K562 (cell line): ENCODE results near the gene CD46. TPM values are rescaled to one million over a fixed set of nuclear protein-coding genes. Genes with fewer than 3 reads are reported as not detected.

Experiments used
- GTF2A2 ChIP-seq: IDR thresholded peaks from 2 replicates; pipeline ENCODE4 v1.6.1; 2016; ENCODE audit warnings: mild to moderate bottlenecking, missing genetic modification characterization, missing compliant biosample characterization
- HOXB6 ChIP-seq: fragments of 250-450 bp; sonication (Bioruptor Pico); IDR thresholded peaks from 2 replicates; pipeline ENCODE4 v1.5.1; 2022; ENCODE audit warnings: mild to moderate bottlenecking, borderline replicate concordance
- MTF1 ChIP-seq: fragments of 250-450 bp; sonication (Bioruptor Pico); IDR thresholded peaks from 2 replicates; pipeline ENCODE4 v1.9.0; 2021; ENCODE audit warnings: moderate library complexity, mild to moderate bottlenecking, inconsistent platforms, borderline replicate concordance
- NFATC3 ChIP-seq: fragments of 450-650 bp; IDR thresholded peaks from 2 replicates; pipeline ENCODE4 v1.6.1; 2017; ENCODE audit warnings: mild to moderate bottlenecking
- SAP30 ChIP-seq: fragments of 200-600 bp; sonication (generic); IDR thresholded peaks from 2 replicates; pipeline ENCODE4 v1.6.1; 2012; ENCODE audit warnings: borderline replicate concordance, low read depth, mild to moderate bottlenecking, moderate library complexity, low read length, control low read depth, inconsistent platforms; ENCODE audit not compliant: insufficient read depth, poor library complexity, severe bottlenecking
- SMARCA4 ChIP-seq: fragments of 450-650 bp; IDR thresholded peaks from 2 replicates; pipeline ENCODE4 v1.6.1; 2016
- THRA ChIP-seq: fragments of 450-650 bp; IDR thresholded peaks from 2 replicates; pipeline ENCODE4 v1.6.1; 2017; ENCODE audit warnings: mild to moderate bottlenecking, moderate library complexity
- ZNF23 ChIP-seq: fragments of 250-450 bp; sonication (Bioruptor Pico); IDR thresholded peaks from 2 replicates; pipeline ENCODE4 v1.4.0; 2020; ENCODE audit warnings: mild to moderate bottlenecking
- ZNF639 ChIP-seq, 2 experiments: fragments of 200-800 bp in 1 of 2; sonication (Bioruptor generic) in 1 of 2; sonication (generic) in 1 of 2; formaldehyde crosslinking in 1 of 2; IDR thresholded peaks in 1 of 2; conservative IDR thresholded peaks in 1 of 2; 2 replicates each; pipeline versions ENCODE4 v1.5.0 to v1.6.1; 2016 to 2020; ENCODE audit warnings: missing compliant biosample characterization in 1 of 2, missing genetic modification characterization in 1 of 2, missing genetic modification reagents in 1 of 2
- ZNF696 ChIP-seq: fragments of 250-450 bp; sonication (Bioruptor Pico); conservative IDR thresholded peaks from 2 replicates; pipeline ENCODE4 v1.4.0; 2020; ENCODE audit warnings: mild to moderate bottlenecking, moderate library complexity
- polyA plus RNA-seq, 8 experiments: library from polyadenylated mRNA; depleted of rRNA in 4 of 8; stranded (reverse) in 5 of 8; unstranded in 3 of 8; fragments of >200 nt; fragmentation: Nextera tagmentation in 2 of 8; fragmentation: Illumina TruSeq in 1 of 8; extraction: Ambion mirVana in 2 of 8; extraction: Trizol in 1 of 8; gene quantifications; 2 replicates each; pipeline versions ENCODE4 v1.2.1 to v1.2.3, GENCODE V29; 2011 to 2014; ENCODE audit warnings: inconsistent platforms in 1 of 8, missing spikeins in 1 of 8
- total RNA-seq, 7 experiments: library from RNA; depleted of rRNA in 6 of 7; stranded (reverse); fragments of >200 nt in 6 of 7; fragmentation: Illumina TruSeq in 2 of 7; extraction: Trizol in 2 of 7; gene quantifications; 2 replicates each; pipeline versions ENCODE4 v1.2.1 to v1.2.3, GENCODE V29; 2011 to 2021; ENCODE audit warnings: low replicate concordance in 1 of 7
- TF ChIP-seq, protein P1 (sequence below): sonication (generic); formaldehyde crosslinking; IDR thresholded peaks from 2 replicates; pipeline ENCODE4 v1.8.0; 2023; ENCODE audit warnings: mild to moderate bottlenecking, missing genetic modification reagents
- TF ChIP-seq, protein P2 (sequence below), 2 experiments: fragments of 450-650 bp; formaldehyde crosslinking in 1 of 2; IDR thresholded peaks; 2 replicates each; pipeline versions ENCODE4 v1.4.0 to v1.6.1; 2014 to 2020; ENCODE audit warnings: mild to moderate bottlenecking in 2 of 2, borderline replicate concordance in 1 of 2, low read depth in 1 of 2

The CD46 gene
- total and polyA plus RNA-seq, 9 of the 15 experiments (the other 6 are each of a cell fraction or from before 2014, with no cell fraction given): 87.9 to 374 (median 156) TPM

DNA sequence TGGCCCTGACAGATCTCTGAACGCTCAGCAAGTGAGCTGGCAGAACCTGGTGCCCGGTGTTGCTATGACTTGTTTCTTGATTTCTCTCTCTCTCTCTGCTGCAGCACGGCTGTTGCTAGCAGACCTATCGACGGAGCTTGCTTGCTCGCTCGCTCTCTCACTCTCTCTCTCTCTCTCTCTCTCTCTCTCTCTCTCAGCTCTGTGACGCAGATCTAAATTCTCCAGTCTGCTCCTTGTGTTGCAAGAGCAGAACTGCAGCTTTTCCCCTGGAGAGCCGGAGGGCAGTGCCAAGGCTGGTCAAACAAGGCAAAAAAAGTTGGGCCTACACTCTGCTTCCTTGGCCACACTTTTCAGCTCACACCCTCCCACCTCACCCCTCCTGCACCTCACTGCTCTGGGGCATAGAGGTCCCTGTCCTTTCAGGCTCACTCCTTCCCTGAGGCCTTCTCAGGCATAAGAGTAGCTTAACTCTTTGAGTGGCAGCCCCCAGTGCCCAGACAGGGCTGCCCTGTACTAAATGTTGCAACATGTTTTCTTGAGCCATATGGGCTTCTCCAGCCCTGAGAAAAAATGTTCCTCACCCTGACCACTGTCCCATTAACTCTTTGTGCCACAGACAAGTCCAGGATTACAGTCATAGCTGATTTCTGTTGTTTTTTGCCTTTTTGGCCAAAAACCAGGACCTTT lies 72.2 kb downstream of the CD46 start (continued):
- TF ChIP-seq SAP30 (no peak), MTF1 (CRISPR knock-in tag) (no peak), NFATC3 (no peak), GTF2A2 (no peak), HOXB6 (CRISPR knock-in tag) (no peak), ZNF23 (CRISPR knock-in tag) (no peak), SMARCA4 (no peak), ZNF696 (CRISPR knock-in tag) (no peak), ZNF639 (CRISPR knock-in tag; conservative IDR thresholded peaks at IDR 0.05 in 1 of 2, IDR thresholded peaks at IDR 0.05 in 1 of 2) (0 out of 4 replicates have a peak, but pooled peaks of 1 of the 2 experiments have one; percentile 62), THRA (no peak)
- TF ChIP-seq, protein P1, sequence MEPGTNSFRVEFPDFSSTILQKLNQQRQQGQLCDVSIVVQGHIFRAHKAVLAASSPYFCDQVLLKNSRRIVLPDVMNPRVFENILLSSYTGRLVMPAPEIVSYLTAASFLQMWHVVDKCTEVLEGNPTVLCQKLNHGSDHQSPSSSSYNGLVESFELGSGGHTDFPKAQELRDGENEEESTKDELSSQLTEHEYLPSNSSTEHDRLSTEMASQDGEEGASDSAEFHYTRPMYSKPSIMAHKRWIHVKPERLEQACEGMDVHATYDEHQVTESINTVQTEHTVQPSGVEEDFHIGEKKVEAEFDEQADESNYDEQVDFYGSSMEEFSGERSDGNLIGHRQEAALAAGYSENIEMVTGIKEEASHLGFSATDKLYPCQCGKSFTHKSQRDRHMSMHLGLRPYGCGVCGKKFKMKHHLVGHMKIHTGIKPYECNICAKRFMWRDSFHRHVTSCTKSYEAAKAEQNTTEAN (CRISPR knock-in tag): no peak
- TF ChIP-seq, protein P2, sequence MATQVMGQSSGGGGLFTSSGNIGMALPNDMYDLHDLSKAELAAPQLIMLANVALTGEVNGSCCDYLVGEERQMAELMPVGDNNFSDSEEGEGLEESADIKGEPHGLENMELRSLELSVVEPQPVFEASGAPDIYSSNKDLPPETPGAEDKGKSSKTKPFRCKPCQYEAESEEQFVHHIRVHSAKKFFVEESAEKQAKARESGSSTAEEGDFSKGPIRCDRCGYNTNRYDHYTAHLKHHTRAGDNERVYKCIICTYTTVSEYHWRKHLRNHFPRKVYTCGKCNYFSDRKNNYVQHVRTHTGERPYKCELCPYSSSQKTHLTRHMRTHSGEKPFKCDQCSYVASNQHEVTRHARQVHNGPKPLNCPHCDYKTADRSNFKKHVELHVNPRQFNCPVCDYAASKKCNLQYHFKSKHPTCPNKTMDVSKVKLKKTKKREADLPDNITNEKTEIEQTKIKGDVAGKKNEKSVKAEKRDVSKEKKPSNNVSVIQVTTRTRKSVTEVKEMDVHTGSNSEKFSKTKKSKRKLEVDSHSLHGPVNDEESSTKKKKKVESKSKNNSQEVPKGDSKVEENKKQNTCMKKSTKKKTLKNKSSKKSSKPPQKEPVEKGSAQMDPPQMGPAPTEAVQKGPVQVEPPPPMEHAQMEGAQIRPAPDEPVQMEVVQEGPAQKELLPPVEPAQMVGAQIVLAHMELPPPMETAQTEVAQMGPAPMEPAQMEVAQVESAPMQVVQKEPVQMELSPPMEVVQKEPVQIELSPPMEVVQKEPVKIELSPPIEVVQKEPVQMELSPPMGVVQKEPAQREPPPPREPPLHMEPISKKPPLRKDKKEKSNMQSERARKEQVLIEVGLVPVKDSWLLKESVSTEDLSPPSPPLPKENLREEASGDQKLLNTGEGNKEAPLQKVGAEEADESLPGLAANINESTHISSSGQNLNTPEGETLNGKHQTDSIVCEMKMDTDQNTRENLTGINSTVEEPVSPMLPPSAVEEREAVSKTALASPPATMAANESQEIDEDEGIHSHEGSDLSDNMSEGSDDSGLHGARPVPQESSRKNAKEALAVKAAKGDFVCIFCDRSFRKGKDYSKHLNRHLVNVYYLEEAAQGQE (IDR thresholded peaks at IDR 0.05; ENCODE audit: borderline replicate concordance): no peak
- TF ChIP-seq, protein P2 (CRISPR knock-in tag; IDR thresholded peaks at IDR 0.05; ENCODE audit: low read depth): no peak
